HUES48 (cell line): ENCODE results near the gene TLX2.

Experiments used
- H3K27ac ChIP-seq: one replicate; pipeline ENCODE4 v1.7.0; 2013; ENCODE audit warnings: low read depth, low read length, inconsistent platforms
- H3K27me3 ChIP-seq: 2 replicates; pipeline ENCODE4 v1.6.1; 2013; ENCODE audit warnings: mild to moderate bottlenecking, low read length; ENCODE audit not compliant: control insufficient read depth, insufficient read depth
- H3K36me3 ChIP-seq: 2 replicates; pipeline ENCODE4 v1.6.1; 2013; ENCODE audit warnings: low read length; ENCODE audit not compliant: control insufficient read depth, insufficient read depth
- H3K4me1 ChIP-seq: 2 replicates; pipeline ENCODE4 v1.6.1; 2013; ENCODE audit warnings: mild to moderate bottlenecking, low read length; ENCODE audit not compliant: control insufficient read depth, insufficient read depth
- H3K4me3 ChIP-seq: 2 replicates; pipeline ENCODE4 v1.5.1; 2013; ENCODE audit warnings: mild to moderate bottlenecking, low read depth, low read length
- H3K9ac ChIP-seq: 2 replicates; pipeline ENCODE4 v1.6.1; 2013; ENCODE audit warnings: mild to moderate bottlenecking, low read depth, low read length, moderate library complexity
- H3K9me3 ChIP-seq: 2 replicates; pipeline ENCODE4 v1.6.1; 2013; ENCODE audit warnings: low read length; ENCODE audit not compliant: control insufficient read depth, insufficient read depth

The TLX2 gene

GRCh38 chr2:74551530-74551929 lies 37.3 kb downstream of the TLX2 start:
- Histone ChIP-seq H3K4me3 (no peak overlapping the region), H3K27me3 (peaks cover 62% of the 10 kb centered on the region), H3K27ac (no peak overlapping the region), H3K9ac (no peak overlapping the region), H3K9me3 (no peaks in the 10 kb centered on the region), H3K36me3 (no peaks in the 10 kb centered on the region; the same call in 1 of the 2 replicates), H3K4me1 (peaks cover 14% of the 10 kb centered on the region; the same call in 1 of the 2 replicates)

- Histone ChIP-seq H3K4me3 (peak overlapping the region; percentile 74), H3K9ac (no peak overlapping the region), H3K9me3 (no peaks in the 10 kb centered on the region), H3K27me3 (peaks cover 61% of the 10 kb centered on the region), H3K4me1 (peaks cover 14% of the 10 kb centered on the region; the same call in 1 of the 2 replicates), H3K27ac (no peak overlapping the region), H3K36me3 (no peaks in the 10 kb centered on the region; the same call in 1 of the 2 replicates)
These were observed 38.0 kb downstream of the TLX2 start for GRCh38 chr2:74551942-74552913.

- peaks cover 12% of the 10 kb centered on the region; the same call in 1 of the 2 replicates for H3K4me1 ChIP-seq
- peak overlapping the region; percentile 43 for H3K27ac ChIP-seq
- peak overlapping the region; percentile 74 for H3K4me3 ChIP-seq
- no peaks in the 10 kb centered on the region; the same call in 1 of the 2 replicates for H3K36me3 ChIP-seq
- peaks cover 52% of the 10 kb centered on the region for H3K27me3 ChIP-seq
- no peaks in the 10 kb centered on the region for H3K9me3 ChIP-seq
- H3K9ac ChIP-seq = peak overlapping the region; percentile 30
These were observed 38.9 kb downstream of the TLX2 start for GRCh38 chr2:74552914-74553811.

- peak within 1 kb of the TSS; percentile 93 for H3K27ac ChIP-seq
These were observed 39.9 kb downstream of the TLX2 start, which contains the start of the genes DOK1 and LOXL3 for GRCh38 chr2:74553892-74554819. TSS of gene DOK1 (plus strand) at chr2:74554720. CDS start at chr2:74554755, 35 bp downstream. TSS of gene LOXL3 (minus strand) at chr2:74553942. CDS start at chr2:74552634, 1,308 bp downstream.

GRCh38 chr2:74554820-74555531 lies 40.7 kb downstream of the TLX2 start:
- no peaks in the 10 kb centered on the region for H3K9me3 ChIP-seq
- no peak overlapping the region for H3K27ac ChIP-seq
- H3K4me3 ChIP-seq = peak overlapping the region; percentile 74
- peak overlapping the region; percentile 46; the same call in 1 of the 2 replicates for H3K9ac ChIP-seq
- peaks cover 13% of the 10 kb centered on the region; the same call in 1 of the 2 replicates for H3K4me1 ChIP-seq
- peaks cover 44% of the 10 kb centered on the region for H3K27me3 ChIP-seq
- no peaks in the 10 kb centered on the region; the same call in 1 of the 2 replicates for H3K36me3 ChIP-seq

More at GRCh38 chr2:74553892-74554819, 39.9 kb downstream of the TLX2 start, which contains the start of the genes DOK1 and LOXL3:
- H3K9me3 ChIP-seq = no peaks in the 10 kb centered on the region
- H3K4me1 ChIP-seq = peaks cover 11% of the 10 kb centered on the region; the same call in 1 of the 2 replicates
- no peaks in the 10 kb centered on the region; the same call in 1 of the 2 replicates for H3K36me3 ChIP-seq
- peaks cover 51% of the 10 kb centered on the region for H3K27me3 ChIP-seq
- peak within 1 kb of the TSS; percentile 74 for H3K4me3 ChIP-seq
- peak within 1 kb of the TSS; percentile 46 for H3K9ac ChIP-seq

- H3K27me3 ChIP-seq = peaks cover 37% of the 10 kb centered on the region
- peaks cover 18% of the 10 kb centered on the region for H3K4me1 ChIP-seq
- H3K36me3 ChIP-seq = no peaks in the 10 kb centered on the region; the same call in 1 of the 2 replicates
- no peaks in the 10 kb centered on the region for H3K9me3 ChIP-seq
- peak overlapping the region; percentile 74 for H3K4me3 ChIP-seq
- H3K27ac ChIP-seq = no peak overlapping the region
- H3K9ac ChIP-seq = no peak overlapping the region
These were observed 41.4 kb downstream of the TLX2 start for GRCh38 chr2:74555610-74556103.

- Histone ChIP-seq H3K9ac (no peak overlapping the region), H3K36me3 (no peaks in the 10 kb centered on the region; the same call in 1 of the 2 replicates), H3K27me3 (peaks cover 34% of the 10 kb centered on the region), H3K4me3 (no peak overlapping the region), H3K9me3 (no peaks in the 10 kb centered on the region), H3K27ac (no peak overlapping the region), H3K4me1 (peaks cover 18% of the 10 kb centered on the region)
These were observed 41.9 kb downstream of the TLX2 start for GRCh38 chr2:74556159-74556558.

GRCh38 chr2:74556831-74557370 lies 42.7 kb downstream of the TLX2 start:
- Histone ChIP-seq H3K27me3 (peaks cover 33% of the 10 kb centered on the region), H3K27ac (no peak overlapping the region), H3K36me3 (no peaks in the 10 kb centered on the region; the same call in 1 of the 2 replicates), H3K4me1 (peaks cover 18% of the 10 kb centered on the region), H3K9me3 (no peaks in the 10 kb centered on the region), H3K9ac (no peak overlapping the region), H3K4me3 (no peak overlapping the region)
